Activated naive CD4-positive, alpha-beta T cell (primary cell): ENCODE measurements around the gene CCDC136.

Experiments
- DNase-seq, 4 experiments: peaks; one replicate each; lab custom pipeline; 2025; lab: John Stamatoyannopoulos, UW

CCDC136 gene

DNA sequence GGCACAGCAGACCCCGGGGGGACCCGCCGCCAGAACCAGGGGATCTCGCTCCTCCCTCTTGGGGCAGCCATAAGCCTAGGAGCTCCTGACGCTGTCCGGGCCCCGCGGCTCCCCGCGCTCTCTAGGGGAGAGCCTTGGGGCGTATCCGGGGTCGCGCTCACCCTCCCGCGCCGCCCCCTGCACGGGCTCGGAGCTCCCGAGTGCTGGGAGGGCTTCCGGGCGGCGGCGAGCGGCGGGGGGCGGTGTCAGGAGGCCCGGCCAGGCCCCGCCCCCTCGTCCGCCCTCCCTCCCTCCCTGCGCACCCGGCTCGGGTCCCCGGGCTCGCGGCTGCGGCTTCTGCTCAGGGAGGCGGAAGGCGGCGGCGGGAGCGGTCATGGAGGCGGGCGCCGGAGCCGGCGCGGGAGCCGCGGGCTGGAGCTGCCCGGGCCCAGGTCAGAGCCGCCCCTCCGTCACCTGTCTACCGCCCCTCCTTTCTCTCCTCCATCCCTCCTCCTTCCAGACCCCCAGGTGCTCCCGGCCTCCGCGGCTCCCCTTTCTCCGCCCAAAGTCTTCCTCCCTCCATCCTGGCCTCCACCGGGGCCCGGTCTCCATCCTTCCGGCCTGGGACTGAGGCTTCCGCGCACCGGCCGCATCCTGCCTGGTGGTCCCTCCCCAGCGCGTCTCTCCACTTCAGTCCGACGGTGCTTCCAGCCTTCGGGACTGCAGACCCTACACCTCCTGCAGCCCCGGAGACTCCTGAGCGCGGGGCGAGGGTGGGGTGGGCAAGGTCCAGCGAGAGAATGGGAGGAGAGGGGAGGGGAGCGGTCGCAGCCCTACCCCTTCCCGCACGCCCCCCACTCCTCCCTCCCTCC is at the start of gene CCDC136:
TSS of gene CCDC136 (plus strand) at position 848 of the 851 bp plus-strand sequence. CDS start 444 bp downstream, outside the sequence.
- peak; percentile 38 to 75 (median 54) for DNase-seq

DNA sequence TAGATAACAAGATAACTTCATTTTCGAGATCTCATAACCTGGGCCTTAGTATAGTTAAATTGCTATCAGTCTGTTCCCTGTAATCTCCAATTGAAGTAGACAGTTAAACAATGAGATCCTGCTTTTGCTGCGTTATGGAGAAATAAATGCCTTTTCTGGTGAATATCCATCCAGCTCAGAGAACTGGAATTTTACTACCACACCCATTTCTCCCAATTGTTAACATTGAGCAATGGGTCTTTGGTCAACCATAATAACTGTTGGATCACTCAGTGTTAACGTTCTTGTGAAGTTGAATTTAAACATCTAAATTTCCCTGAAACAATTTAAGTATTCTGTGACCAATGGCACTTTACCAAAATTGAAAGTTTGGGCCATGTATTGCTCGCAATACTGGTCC is 49.6 kb upstream of the CCDC136 start:
- DNase-seq: no peak

DNA sequence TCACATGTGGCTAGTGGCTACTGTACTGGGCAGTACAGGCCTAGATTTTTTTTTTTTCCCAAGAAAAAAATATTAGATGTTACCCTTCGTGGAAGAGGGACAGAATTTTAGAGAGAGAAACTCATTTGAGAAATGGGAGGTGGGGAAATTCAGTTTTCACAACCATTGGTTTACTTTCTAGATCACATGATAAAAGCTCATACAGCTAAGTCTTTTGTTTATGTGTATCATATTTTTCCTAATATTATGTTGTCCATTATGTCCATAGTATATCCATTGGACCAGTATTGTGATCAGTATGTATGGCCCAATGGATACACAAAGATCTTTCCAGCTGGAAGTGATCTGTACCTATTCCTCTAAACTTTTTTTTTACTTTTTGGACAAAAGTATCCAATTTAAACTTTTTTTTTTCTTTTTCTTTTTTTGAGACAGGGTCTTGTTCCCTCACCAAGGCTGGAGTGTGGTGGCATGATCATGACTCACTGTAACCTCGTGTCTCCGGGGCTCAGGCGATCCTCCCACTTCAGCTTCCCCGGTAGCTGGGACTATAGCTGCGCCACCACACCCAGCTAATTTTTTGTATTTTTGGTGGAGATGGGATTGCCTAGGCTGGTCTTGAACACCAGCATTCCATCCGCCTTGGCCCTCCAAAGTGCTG is 48.5 kb upstream of the CCDC136 start:
- DNase-seq: no peak

DNA sequence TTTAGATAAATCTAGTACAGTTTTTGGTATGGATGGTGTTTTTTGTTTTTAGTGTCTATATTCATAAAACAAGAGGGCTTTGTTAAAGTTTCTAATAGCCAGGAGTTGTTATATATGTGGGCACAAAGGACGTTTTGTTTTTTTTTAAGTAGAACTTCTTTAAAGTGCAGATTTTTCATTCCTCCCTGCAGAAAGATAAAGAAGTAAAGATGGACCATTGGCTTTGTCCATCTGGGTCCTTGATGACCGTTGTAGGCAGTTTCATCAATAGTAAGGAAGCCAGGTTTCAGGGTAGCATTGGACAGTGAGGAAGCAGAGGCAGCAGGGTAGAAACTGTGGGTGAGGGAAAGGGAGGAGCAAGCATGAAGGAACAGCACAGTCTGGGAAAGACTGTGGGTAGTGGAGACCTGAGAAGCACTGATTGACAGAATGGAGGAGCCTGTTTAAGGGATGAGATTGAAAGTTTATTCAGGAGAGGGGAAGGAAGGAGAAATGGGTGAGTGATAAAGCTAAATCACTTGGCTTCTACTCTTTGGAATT is 47.3 kb upstream of the CCDC136 start:
- DNase-seq: no peak

DNA sequence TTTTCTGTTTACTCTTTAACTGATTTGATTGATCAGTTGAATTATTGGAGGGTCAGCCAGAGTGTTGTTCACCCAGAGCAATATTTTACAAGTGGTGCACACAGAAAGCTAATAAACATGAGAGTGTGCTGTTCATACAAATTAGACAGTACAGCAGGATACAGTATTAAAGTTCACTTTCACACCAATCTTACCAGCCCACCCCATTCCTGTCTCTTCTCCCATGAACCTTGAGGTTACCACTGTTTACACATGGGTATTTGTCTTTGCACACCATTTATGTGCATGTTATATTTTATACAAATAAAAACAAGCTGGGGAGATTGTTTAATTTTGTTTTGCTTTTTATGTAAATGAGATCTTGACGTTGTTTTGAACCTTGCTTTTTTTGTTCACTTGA is 46.1 kb upstream of the CCDC136 start:
- no peak for DNase-seq

DNA sequence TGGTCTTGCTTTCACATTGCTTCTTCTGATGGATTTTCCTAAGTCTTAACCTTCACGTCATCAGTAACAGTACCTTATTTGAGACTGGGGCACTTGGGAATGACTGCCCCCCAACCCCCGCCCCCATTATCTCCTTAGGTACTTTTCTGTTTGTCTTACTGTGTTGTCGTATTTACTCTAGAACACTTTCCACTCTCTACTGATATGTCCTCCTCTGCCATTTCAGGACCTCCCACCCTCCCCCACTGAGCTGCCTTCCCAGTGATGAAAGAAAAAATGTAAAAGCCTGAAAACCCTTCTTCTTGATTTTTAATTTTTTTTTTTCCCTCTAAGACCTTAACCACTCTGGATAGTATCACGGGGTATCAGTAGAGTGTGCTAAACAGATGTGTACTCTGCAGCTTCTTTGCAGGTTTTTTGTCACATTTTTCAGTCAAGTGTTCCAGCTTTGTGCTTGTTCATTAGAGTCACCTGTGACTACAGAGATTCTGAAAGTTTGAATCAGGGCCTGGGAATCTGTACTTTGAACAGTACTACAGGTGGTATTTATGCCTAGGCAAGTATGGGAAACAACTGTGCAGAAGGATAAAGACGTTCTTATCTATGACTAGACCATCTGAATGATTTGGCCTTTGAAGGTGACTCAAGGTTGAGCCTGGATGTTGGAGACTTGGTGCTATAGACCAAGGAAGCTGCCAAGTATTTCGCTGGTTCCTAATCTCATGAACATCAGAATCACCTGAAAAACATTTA is 44.3 kb upstream of the CCDC136 start:
- no peak for DNase-seq

DNA sequence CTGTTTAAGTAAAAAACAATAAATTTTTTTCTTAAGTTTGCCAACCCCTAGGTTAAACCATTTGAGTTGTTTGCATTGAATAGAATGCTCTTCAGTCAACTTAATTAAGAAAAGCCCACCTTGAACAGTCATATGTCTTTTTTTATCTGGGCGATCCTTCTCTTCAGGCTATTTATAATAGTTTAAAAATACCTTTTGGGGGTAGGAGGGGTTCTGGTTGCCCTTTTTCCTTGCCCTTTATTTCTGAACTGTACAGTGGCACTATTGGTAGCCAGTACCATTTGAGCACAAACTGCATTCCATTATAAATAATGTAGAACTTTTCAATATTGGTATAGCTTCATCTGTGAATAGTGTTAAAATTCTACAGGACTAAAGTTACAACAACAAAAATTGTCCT is 39.5 kb upstream of the CCDC136 start:
- DNase-seq: no peak

DNA sequence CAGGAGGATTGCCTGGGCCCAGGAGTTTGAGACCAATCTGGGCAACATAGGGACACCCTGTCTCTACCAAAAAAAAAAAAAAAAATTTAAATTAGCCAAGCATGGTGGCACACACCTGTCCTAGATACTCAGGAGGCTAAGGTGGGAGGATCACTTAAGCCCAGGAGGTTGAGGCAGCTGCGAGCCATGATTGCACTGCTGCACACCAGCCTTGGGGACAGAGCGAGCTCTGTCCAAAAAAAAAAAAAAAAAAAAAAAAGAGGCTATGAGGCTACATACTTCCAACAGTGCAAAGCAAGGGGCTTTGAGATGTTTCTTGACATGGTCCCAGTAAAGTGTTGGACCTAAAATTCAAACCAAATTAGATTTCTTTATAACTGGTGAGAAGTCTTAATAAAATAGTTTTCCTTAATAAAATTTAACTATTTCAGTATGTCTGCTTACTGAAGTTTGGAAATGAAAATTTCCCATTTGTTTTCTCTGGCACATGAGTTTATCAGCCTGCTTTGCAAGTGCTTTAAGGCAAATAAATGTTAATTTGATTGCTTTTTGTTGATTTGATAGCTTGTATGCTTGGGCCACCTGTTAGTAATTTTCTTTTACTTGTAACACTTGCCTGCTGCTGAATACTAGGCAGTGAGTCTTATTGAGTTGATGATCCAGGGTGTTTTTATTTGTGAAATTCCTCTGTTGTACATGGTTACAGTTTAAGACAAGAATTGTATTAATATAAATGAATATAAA is 36.5 kb upstream of the CCDC136 start:
- no peak for DNase-seq

DNA sequence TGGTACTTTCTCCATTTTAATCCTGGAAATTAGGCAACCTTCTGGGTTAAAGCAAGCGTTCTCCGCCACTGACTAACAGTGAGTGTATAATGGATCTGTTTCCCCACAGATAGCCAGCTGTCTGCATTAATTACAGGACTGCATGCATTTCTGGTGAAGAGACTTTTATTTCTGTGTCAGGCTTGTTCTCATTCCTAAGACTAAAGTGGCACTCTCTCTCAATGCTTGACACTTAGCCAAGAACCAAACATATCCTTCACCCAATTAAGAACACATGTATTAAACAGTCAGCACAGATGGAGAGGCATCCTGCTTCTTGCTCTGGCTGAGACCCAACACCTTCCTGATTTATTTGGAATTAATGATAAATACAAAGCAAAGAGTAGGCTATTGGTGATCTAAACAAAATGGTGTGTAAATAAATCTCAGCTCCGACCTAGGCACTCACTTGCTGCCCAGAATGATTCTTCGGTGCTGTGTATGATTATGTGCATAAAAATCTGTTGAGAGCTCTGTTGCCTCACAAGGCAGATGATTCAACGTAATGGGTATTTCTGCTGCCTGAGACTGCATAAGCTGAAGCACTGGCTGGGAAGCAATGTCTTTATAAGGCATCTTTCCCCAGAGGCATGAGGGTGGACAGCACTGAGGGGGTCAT is 35.8 kb upstream of the CCDC136 start:
- DNase-seq: no peak

DNA sequence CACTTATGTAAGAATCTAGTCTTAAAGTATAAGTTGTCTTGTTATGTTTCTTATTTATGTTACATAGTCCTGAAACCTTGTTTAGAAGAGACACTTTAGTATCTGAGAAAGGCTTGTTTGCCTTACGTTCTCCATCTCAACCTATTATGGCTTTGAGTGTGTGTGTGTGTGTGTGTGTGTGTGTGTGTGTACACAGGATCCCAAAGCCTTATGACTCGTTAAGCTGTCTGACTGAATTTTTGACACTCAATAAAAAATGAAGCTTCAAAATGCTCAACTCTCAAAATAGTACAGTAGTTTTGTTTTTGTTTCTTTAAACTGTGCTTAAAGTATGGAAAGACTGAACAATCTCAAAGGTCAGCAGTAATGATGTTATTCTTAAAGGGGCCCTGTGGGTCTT is 34.6 kb upstream of the CCDC136 start:
- DNase-seq: no peak

DNA sequence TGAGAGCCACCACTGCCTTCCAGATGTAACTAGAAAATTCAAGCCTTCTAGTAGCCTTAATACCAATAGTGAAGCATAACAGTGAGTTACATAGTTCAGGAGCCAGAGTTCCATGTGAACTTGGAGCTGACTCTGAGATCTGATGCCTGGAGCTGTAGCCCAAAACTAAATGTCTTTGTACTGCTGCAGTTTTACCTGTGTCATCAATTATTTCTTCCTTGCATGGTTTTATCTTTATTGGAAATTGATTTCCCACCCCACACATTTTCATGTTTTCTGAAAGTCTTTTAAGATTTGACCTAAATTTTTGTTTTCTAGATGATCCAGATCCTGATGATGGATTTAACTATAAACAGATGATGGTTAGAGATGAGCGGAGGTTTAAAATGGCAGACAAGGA is 33.2 kb upstream of the CCDC136 start:
- DNase-seq: no peak

DNA sequence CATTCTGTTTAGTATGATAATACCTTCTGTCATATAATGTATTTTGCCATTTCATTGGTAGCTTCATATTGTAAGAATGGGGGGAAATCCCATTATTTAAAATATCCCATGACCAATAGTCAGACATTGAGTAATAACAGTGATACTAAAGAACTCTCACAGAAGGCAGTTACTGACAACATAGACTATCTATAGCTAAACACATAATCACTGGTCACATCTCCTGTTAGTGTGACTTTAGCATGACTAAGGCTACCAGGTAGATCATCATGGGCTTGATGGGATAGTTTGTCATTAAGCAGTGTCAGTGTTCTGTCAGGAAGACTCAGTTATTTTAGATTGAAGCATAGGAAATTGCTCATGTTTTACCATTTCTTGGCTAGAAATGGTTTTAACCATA is 32.5 kb upstream of the CCDC136 start:
- DNase-seq: no peak

DNA sequence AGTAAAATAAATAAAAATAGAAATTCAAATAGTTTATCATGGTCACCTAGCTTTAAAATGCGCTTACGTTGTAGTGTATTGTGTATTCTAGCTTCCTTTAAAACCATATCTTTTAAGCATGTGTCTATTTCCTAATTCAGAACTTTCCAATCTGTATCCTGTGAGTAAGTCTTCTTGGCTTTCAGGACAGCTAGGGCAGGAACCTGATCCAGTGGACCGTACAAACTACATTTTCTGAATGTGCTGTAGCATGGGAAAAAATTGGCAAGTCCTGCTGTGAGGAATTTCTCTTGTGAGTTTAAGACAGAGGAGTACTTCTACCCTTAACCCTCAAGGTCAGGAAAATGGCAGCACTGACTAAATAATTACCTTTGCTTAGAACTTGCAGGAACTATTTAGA is 28.2 kb upstream of the CCDC136 start:
- DNase-seq: no peak

DNA sequence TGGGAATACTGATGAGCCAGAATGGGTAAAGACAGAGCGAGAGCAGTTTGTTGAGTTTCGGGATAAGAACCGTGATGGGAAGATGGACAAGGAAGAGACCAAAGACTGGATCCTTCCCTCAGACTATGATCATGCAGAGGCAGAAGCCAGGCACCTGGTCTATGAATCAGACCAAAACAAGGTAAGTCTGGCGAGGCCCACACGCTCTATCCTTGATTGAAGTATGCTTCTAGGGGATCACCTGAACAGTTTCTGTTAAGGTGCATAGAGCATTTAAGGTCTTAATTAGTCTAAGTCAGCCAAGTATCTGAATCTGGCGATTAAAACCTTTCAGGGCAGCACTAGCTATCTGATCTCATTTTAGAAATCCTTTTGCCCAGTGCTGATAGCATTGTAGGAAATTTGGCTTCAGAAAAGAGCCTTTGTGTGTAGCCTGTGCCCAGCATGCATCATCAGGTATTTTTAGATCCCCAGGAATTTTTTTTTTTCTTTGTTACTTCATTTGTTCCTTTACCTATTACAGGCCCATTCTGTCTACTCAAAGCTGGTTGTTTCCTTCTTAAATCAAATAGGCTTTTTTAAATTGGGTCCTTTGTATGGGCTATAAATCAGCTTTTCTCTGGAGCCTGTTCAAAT is 24.2 kb upstream of the CCDC136 start:
- no peak for DNase-seq

DNA sequence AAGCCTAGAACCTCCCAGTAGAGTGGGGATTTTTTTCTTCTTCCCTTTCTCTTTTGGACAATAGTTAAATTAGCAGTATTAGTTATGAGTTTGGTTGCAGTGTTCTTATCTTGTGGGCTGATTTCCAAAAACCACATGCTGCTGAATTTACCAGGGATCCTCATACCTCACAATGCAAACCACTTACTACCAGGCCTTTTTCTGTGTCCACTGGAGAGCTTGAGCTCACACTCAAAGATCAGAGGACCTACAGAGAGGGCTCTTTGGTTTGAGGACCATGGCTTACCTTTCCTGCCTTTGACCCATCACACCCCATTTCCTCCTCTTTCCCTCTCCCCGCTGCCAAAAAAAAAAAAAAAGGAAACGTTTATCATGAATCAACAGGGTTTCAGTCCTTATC is 21.5 kb upstream of the CCDC136 start:
- no peak for DNase-seq

DNA sequence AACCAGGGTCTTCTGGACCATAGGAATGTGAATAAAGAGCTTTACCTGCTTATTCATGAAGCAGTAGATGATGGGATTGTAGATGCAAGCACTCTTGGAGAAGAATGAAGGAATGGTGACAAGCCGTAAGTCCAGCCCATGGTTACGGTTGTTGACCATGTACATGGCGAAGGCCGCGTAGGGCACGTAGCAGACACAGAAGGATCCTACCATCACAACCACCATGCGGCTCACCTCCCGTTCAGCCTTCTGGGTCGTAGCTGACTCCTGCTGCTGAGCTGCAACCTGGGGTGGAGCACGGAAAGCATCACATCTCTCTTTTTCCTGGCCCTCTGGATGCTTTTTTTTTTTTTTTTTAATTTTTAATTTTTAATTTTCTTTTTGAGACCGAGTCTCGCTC is 18.2 kb upstream of the CCDC136 start:
- no peak for DNase-seq

DNA sequence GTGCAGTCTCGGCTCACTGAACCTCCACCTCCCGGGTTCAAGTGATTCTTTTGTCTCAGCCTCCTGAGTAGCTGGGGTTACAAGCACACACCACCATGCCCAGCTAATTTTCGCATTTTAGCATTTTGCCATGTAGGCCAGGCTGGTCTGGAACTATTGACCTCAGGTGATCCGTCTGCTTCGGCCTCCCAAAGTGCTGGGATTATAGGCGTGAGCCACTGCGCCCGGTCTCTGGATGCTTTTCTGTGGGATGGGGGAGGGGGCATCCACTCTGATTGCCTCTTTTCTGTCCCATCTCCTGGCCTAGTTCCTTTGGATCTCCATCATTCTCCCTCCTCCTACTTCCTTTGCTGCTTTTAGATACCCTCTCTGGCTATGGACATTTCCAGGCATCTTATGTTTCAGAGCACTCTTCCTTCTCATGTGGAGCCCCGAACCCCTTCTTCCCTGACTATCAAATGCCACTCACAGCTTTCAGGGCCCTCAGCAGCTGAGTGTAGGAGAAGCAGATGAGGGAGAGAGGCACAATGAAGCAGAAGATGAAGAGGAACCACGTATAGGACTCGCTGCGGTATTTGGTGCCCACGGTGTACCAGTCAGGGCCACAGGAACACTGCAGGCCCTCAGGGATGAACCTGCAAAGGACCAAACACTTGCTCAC is 17.6 kb upstream of the CCDC136 start:
- DNase-seq: no peak

DNA sequence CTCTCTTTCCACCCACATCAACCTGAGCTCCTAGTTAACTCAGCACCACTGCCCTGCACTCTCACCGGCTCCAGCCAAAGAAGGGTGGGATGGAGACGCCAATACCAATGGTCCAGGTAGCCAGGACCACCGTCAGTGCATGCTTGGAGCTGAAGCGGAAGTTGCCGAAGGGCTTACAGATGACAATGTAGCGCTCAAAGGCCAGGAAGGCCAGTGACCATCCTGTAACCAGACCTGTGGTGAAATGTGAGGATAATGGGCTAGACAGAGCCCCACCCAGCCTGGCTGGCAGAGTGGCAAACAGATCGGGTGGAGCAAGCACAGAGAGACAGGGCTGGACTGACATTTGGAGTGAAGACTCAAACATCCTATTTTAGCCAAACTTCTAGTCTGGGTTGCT is 16.8 kb upstream of the CCDC136 start:
- no peak for DNase-seq

DNA sequence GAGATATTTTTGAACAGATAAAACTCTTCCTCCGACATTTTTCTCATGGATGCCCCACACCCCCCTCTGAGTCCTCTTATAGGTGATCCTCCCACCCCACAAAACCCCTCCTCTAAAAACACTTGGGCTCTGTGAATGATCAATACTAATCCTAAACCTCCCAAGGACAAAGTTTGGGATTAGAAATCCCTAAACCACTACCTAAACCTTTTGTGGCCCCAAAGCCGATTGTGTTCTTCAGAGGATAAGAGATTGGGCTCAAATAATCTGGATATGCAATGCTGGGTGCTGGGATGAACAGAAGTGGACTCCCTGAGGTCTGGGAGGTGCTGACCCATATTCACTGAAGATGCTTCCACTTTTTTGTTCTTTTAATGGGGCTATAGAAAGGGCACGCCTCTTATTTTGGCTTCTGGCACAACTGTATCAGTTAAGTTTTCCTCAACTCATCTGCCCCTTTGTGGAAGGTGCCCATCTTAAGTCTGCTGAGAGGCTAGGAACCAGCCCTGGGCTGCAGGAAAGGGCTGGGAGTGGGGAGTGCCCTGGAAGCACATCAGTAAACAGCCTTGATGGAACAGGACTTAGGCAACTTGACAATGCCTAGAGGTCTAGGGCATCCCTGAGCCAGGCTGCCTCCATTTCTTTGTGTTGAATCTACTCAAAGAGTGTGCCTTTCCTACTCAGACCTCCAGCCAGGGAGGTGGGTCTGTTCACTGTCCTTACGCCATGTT is 15.9 kb upstream of the CCDC136 start, which contains the start of gene OPN1SW:
TSS of gene OPN1SW (minus strand) at position 51 of the 731 bp plus-strand sequence. CDS start at position 38, 13 bp downstream.
- no peak for DNase-seq
